Activated CD8-positive, alpha-beta memory T cell treated with anti-CD3 and anti-CD28 coated beads, Interleukin-2, amount 50 U/mL, for 1 hour (primary cell): ENCODE data around the gene ZFP1.

Experiments used
- DNase-seq: peaks from one replicate; pipeline ENCODE4 v3.0.0-alpha.2; 2020; ENCODE audit errors: extremely low read depth

The ZFP1 gene

DNA sequence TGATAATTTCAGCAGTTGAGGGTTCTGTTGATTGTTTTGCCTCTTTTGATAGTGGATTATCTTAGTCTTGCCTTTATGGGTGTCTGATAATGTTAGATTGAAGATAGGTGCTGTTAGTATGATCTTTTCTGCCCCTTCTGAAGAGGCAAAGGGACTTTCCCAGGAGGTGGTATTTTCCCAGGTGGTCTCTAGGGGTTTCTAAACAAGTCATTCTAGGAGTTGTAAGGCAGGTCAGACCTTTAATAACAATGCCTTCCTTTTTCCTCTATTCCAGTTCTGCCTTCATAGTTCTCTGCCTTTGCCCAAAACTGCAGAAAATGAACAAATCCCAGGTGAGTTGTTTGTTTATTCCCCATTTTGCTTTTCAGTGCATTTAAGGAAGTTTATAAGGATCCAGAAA, 4.3 kb downstream of the ZFP1 start:
- no peak for DNase-seq

DNA sequence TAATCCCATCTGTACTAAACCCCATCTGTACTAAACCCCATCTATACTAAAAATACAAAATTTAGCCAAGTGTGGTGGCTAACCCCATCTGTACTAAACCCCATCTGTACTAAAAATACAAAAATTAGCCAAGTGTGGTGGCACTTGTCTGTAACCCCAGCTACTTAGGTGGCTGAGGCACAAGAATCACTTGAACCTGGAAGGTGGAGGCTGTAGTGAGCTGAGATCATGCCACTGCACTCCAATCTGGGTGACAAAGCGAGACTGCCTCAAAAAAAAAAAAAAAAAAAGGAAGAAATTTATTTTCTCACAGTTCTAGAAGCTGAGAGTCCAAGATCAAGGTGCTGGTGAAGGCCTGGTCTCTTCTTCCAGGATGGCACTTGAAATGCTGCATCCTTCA, 12.1 kb downstream of the ZFP1 start:
- no peak for DNase-seq

DNA sequence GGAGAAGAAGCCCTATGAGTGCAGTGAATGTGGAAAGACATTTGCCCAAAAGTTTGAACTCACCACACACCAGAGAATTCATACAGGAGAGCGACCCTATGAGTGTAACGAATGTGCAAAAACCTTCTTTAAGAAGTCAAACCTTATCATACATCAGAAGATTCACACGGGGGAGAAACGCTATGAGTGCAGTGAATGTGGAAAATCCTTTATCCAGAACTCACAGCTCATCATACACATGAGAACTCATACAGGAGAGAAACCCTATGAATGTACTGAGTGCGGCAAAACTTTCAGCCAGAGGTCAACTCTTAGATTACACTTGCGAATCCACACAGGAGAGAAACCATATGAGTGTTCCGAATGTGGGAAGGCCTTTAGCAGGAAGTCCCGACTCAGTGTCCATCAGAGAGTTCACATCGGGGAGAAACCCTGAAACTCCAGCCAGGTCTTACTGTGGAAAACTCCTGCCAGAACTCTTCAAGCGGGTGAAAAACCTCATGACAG, 21.6 kb downstream of the ZFP1 start:
- no peak for DNase-seq

DNA sequence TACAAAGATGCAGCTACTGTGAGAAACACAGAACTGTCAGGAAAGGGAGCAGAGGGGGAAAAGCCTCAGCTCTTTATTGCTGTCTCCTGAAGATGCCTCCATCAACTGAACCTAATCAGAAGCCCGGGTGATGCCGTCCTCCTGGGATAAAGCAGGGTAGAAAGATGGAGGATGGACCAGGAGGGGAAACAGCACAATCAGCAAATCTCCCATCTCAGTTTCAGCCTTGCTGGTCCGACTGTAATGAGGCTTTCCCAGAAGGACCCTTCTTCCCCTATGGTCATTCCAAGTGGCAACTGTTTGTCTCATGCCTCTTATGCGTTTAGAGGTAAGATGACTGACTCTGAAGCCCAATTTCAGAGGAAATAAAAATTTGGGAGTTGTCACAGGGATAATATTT, 24.3 kb downstream of the ZFP1 start:
- DNase-seq, result no peak

DNA sequence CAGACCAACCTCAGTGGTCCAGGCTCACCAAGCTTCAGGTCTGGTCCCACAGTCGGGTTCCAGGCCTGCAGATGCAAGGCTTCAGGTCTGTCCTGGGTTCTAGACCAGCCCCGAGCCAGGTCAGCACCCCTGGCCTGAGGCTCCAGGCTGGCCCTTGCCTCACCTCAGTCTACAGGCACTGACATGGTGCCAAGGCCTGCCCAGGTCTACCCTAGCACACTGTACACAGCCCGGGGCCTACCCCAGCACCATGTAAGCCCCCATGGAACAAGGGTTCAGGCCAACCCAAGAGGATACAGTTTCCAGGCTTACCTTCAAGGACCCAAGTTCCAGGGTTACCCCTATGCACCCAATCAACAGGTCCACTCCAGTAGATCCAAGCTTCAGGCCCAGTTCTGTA, 26.8 kb downstream of the ZFP1 start:
- no peak for DNase-seq

DNA sequence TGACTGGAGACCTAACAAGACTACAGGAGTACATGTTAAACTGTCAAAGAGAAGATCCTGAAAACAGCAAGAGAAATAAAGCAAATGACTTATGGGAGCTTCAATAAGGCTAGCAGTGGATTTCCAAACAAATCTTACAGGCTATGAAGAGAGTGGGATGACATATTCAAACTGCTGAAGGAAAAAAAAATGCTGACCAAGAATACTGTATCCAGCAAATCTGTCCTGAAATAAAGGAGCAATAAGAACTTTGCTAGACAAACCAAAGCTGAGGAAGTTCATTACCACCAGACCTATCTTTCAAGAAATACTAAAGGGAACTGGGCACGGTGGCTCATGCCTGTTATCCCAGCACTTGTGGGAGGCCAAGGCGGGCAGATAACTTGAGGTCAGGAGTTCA, 28.6 kb downstream of the ZFP1 start:
- no peak for DNase-seq

DNA sequence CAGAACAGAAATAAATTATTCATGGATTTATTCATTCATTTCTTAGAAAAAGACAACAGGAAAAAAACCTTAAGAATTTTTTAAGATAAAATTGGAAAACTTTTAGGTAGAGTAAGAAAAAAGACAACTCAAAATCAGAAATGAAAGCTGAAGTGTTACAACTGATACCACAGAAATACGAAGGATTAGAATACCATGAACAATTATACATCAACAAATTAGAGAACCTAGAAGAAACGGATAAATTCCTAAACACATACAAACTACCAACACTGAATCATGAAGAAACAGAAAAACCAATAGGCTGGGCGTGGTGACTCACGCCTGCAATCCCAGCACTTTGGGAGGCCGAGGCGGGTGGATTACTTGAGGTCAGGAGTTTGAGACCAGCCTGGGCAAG, 30.9 kb downstream of the ZFP1 start:
- DNase-seq, result no peak

DNA sequence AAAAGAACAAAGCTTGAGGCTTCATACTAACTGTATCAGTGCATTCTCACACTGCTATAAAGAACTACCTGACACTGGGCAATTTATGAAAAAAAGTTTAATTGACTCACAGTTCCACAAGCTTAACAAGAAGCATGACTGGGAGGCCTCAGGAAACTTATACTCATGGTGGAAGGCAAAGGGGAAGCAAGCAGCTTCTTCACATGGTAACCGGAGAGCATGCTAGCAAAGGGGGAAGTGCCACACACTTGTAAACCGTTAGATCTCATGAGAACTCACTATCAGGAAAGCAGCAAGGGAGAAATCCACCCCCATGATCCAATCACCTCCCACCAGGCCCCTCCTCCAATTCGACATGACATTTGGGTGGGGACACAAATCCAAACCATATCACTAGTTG, 33.3 kb downstream of the ZFP1 start:
- no peak for DNase-seq

DNA sequence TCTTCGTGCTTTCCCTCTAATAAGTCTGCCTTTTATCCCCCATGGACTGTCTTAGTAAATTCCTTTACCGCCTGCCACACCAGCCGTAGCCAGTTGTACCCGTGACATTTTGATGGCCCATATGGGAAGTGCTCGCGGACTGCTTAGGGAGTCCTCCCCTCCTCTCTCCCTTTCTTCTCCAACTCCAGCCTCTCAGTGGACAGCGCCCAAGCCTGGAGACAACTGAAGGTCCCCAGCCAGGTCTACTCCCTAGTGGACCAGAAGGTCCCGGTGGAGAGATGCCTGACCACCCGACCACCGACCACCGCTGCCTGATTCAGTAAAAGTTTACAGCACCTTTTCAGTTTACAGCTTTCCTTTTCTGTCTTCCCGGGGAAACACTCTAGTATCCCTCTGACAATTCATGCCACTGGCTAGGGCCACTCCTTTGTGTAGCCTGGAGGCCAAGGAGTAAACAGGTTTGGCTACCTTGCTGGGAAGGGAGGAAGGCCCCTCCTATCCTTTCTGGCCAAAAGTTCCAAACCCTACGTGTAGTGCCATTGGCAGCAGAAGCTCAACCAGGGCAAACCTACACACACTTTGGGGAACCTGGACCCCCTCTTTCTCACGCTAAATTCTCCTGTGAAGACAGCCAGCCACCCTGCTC, 40.6 kb downstream of the ZFP1 start:
- no peak for DNase-seq

DNA sequence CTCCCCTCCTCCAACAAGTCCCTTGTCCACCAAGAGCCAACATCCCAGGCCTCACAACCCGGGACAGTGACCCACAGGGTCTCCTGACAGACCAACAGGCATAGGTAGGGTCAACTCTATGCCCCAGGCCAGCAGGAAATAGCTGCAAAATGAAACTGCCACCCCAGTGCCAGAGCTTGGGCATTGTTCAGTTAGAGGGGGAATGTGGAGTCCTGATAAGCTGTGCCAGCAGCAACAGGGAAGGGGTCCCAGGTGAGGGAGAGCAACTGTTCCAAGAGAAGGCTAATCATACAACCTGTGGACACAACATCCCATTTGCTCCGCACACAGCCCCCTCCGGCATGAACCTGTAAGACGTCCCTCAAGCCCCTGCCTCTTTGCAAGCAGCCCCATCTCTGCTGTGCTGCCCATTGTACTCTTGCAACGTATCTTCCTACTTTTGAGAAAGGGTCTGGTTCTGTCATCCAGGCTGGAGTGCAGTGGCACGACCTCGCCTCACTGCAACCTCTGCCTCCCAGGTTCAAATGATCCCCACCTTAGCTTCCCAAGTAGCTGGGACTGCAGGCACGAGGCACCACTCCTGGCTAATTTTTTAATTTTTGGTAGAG, 41.4 kb downstream of the ZFP1 start:
- DNase-seq, result no peak

DNA sequence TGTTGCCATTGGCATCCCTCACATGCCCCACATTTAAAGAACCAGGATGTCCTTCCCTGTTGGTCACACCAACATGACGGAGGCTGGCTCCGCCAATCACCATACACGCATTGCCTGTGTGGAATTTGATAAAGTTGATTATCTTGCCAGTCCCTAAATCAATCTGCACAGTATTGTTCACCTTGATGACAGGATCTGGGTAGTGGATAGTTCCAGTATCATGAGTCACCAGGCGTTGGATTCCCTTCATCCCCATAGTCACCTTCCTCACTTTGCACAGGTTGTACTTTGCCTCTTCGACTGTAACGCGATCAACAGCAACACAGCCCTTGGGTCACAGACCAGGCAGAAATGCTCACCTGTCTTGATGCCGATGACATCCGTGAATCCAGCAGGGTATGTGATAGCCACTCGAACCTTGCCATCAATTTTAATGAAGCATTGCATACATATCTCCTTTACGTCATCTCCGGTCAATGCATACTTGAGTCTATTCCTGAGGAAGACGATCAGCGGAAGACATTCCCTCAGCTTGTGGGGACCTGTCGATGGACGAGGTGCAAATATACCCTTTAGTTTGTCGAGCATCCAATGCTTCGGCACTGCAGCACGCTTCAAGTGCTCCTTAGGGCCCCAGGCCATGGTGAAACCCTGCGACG, 44.4 kb downstream of the ZFP1 start:
- no peak for DNase-seq

DNA sequence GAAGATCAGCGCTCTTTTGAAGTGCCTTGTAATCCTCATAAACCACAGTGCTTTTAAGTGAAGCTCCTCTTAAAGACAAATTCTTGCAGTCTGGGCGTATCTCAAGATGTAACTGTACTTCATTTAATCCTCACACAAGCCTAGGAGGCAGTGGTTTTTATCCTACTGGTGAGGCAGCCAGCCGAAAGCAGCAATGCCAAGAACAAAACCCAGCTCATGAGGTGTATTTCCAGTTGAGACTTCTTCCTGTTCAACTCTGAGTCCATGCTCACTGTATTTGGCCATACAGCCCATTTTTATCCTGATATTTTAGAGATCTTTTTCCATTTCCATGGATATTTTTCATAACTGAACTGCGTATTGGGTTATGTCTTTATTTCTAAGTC, 44.9 kb downstream of the ZFP1 start:
- DNase-seq, result no peak

DNA sequence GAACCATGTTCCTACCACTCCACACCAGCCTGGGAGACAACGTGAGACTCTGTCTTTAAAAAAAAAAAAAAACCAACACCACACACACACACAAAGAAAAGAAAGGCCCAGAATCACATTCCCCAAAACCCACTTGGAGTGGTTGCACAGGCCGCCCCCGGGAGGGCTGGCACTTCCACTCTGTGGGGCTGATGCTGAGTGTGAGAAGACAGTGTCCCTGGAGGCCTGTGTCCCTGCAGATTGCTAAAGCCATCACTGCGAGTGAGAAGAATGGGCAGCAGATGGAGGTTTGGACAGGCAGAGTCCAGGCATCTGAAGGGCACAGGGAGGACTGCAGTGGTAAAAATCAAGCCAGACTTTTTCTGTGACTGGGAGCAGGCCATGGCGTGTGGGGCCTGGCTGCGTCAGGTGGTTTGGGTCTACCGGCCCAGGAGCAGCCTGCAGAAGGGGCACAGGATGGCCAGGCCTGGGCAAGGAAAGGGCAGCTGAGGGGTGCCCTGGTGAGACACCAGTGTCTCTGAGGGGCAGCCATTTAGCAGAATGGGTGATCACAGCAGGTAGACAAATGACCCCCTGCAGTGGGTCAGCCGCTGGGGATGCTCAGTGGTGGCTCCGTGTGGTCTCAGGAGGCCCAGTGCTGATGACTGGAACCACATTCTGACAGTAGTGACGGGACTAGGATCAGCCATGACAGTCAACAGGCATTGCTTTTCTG, 45.6 kb downstream of the ZFP1 start:
- DNase-seq, result no peak

DNA sequence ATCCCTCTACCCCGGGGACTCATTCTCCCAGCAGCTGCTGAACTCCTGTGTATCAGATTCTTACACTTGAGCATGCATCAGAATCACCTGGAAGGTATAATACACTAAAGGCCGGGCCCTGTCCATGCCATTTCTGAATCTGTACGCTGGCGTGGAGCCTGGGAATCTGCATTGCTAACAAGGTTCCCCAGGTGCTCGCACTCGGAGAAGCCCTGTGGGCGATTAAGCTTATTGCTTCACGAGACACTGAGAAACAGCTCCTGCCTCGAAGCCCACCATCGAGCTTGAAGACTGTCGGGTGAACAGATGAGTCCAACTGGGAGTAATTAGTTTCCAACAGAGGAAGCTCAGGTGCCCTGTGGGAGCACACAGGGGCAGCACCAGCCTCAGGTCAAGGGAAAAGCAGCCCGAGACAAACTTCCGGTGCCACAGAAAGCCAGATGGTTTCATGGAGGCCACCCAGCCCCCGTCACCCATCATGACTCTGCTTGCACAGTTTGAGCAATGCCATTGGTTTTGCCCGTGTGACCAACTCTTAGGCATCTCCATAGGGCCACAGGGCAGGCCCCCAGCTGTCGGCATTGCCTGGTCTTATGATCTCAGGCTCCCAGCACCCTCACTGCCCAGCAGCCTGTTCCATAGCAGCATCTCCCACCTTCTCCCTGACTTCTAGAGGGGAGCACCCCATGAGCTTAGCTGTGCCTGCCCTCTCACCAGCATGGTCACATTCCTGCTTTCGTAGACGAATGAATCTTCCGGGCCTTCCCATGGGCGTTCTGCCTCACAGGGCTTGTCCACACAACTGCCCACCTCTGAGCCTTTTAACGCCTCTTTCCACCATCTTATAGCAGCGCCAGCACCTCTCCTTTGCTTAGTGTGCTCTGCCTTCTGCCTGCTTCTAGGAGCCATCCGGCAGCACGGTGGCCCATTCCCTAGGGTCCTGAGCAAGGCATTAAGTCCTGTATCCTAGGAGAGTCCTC, 47.8 kb downstream of the ZFP1 start:
- no peak for DNase-seq

DNA sequence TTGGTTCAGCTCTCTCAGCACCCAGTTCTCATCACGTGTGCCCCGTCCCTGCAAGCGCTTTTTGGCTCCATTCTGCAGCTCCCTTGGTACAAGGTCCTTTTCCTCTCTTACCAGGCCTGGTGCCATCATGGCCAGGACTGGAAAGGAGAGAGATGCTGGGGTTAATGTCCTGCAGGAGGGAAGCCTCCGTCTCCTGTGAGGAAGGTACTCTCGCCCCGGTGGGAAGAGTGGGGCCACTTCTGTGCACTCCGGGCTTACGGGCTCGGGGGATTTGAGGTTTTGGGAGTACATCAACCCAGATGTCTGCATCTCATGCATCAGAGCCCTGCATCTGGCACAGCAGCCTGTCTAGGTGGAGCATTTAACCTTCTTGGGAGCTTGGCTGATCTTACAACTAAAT, 48.5 kb downstream of the ZFP1 start:
- no peak for DNase-seq

DNA sequence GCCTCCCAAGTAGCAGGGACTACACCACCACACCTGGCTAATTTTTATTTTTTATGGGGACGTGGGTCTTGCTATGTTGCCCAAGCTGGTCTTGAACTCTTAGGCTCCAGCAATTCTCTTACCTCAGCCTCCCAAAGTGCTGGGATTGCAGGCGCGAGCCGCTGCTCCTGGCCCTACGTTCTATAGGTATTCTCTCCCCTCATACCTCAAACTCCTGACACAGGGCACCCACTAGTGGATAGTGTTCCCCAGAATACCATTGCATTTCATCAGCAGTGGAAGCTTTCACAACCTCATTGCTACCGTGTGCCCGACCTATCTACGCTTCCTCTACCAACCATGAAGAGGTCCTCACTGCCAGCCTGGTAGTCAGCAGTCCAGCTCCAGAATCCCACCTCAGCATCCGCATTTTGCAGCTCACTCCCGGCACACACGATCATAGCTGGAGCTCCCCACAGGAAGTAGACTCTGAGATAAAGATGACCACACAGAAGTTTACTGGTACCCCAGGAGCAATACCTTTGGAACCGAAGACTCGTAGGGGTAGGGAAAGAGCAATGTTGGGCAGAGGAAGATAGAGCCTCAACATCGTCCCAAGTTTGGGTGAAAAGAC, 49.3 kb downstream of the ZFP1 start:
- DNase-seq, result no peak

DNA sequence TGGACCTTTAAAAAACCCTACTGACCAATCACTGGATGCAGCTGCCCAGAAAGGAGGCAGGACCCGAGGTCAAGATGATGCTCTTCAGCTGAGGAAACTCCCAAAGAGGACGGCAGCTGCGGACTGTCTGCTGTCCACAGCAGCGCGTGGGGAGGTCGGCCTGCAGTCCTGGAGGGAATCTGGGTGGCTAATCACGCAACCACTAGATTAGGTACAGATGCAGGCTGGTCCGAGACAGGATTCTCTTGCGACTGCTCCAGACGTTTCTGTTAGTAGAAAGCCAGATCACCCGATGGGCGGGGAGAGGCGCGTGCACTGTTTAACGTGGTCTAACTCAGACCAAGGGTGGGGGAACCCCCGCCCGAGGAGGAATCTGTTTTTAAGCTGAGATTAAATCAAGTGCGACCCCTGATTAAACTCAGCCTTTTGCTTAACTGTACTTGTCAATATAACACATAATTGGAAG, 49.8 kb downstream of the ZFP1 start:
- no peak for DNase-seq

DNA sequence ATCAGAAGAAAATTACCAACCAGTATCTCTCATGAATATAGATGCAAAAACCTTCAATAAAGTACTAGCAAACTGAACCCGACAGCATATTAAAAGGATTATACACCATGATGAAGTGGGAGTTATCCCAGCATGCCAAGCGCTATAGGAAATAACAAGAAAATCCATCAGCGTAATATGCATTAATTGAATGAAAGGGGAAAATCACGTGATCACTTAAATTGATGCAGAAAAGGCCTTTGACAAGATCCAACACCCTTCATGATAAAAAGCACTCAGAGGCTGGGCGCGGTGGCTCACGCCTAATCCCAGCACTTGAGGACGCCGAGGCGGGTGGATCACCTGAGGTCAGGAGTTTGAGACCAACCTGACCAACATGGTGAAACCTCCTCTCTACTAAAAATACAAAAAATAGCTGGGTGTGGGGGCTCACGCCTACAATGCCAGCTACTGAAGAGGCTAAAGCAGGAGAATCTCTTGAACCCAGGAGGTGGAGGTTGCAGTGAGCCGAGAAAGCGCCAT, 53.8 kb downstream of the ZFP1 start:
- DNase-seq, result no peak

DNA sequence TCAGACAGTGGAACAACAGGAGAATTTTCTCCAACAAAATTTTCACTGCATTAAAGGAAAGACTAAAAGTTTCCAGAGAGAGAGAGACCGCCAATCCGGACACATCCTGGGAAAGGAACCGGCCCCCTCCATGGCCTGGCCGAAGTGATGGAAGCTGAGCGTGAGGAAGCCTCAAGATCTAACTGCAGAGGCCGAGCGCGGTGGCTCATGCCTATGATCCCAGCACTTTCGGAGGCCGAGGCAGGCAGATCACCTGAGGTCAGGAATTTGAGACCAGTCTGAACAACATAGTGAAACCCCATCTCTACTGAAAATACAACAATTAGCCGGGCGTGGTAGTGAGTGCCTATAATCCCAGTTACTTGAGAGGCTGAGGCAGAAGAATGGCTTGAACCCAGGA, 54.8 kb downstream of the ZFP1 start:
- DNase-seq, result no peak

DNA sequence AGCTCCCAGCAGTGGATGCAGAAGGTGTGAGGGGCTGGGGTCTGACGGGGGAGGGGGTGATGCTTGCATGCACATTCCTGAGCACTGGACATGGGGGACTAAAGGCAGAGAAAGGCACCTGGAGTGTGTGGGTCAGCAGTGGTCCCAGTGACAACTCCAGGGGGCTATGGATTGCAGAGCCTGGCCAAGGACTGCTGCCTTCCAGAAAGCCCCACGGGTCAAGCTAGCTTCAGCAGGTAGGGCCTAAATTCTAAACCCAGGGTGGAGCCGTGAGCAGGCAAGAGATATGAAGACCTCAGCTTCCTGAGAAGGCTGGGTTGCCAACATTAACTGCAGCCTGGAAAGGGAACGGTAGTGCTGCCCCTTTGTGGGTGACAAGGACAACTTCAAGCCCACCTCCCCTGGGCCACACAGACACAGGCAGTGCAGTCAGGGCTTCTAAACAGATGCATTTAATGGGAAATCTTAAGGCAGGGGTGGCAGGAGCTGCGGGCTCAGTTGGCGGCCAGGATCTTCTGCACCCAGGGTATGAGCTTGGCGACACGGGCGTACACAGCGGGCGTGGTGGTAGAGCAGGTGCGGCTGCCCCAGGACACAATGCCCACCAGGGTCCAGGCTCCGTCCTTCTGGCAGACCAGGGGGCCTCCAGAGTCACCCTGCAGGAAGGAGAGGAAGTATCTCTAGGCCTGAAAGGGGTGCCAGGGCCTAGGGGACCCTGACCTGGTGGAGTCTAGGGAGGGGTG, 55.5 kb downstream of the ZFP1 start:
- DNase-seq, result no peak
